CD14-positive monocyte (primary cell): Measurements from ENCODE around the gene DOCK3. TPM values are rescaled to one million over a fixed set of nuclear protein-coding genes. Genes with fewer than 3 reads are reported as not detected.
"Not testable (repeated sequence)": the region's sequence is repeated elsewhere in the genome, so short reads cannot be mapped to it uniquely, and the experiment has no call there.

ENCODE experiments used
- DNase-seq, 3 donors: peaks; one replicate each; pipeline ENCODE4 v3.0.0-alpha.2; 2011 to 2022
- H2AFZ ChIP-seq: 2 replicates; pipeline ENCODE4 v1.6.0; 2012; ENCODE audit warnings: mild to moderate bottlenecking, low read depth, low read length, inconsistent platforms; ENCODE audit not compliant: insufficient read depth, poor library complexity, severe bottlenecking
- H3K27ac ChIP-seq, 2 donors: 1 replicate in 1 of 2; 2 replicates in 1 of 2; pipeline ENCODE4 v1.5.1; 2012 to 2013; ENCODE audit warnings: low read length in 2 of 2, control low read depth in 1 of 2, inconsistent platforms in 1 of 2, low read depth in 1 of 2, mild to moderate bottlenecking in 1 of 2
- H3K27me3 ChIP-seq, 2 donors: one replicate each; pipeline versions ENCODE4 v1.6.0 to v1.6.1; 2011 to 2013; ENCODE audit warnings: low read length in 2 of 2; ENCODE audit not compliant: control insufficient read depth in 2 of 2, insufficient read depth in 2 of 2
- H3K36me3 ChIP-seq, 2 donors: replicated peaks in 1 of 2; 1 replicate in 1 of 2; 2 replicates in 1 of 2; pipeline versions ENCODE4 v1.5.1 to v1.6.1; 2012 to 2013; ENCODE audit warnings: low read length in 2 of 2, control low read depth in 1 of 2, inconsistent platforms in 1 of 2, mild to moderate bottlenecking in 1 of 2; ENCODE audit not compliant: insufficient read depth in 2 of 2, control insufficient read depth in 1 of 2
- H3K4me1 ChIP-seq, 2 donors: 1 replicate in 1 of 2; 2 replicates in 1 of 2; pipeline versions ENCODE4 v1.5.1 to v1.6.1; 2012 to 2013; ENCODE audit warnings: low read length in 2 of 2, control low read depth in 1 of 2, inconsistent platforms in 1 of 2, mild to moderate bottlenecking in 1 of 2, moderate library complexity in 1 of 2; ENCODE audit not compliant: insufficient read depth in 2 of 2, control insufficient read depth in 1 of 2
- H3K4me2 ChIP-seq: replicated peaks from 2 replicates; pipeline ENCODE3; 2012; ENCODE audit warnings: low read length, moderate library complexity, mild to moderate bottlenecking; ENCODE audit not compliant: poor library complexity, severe bottlenecking; ENCODE audit errors: extremely low read depth
- H3K4me3 ChIP-seq, 3 experiments: fragments of 200-600 bp in 1 of 3; sonication (generic) in 1 of 3; replicated peaks in 1 of 3; 1 replicate in 2 of 3; 2 replicates in 1 of 3; pipeline ENCODE4 v1.5.1; 2011 to 2013; ENCODE audit warnings: low read length in 3 of 3, mild to moderate bottlenecking in 3 of 3, control low read depth in 2 of 3, low read depth in 2 of 3, inconsistent platforms in 1 of 3, moderate library complexity in 1 of 3
- H3K79me2 ChIP-seq: 2 replicates; pipeline ENCODE4 v1.6.0; 2012; ENCODE audit warnings: mild to moderate bottlenecking, control low read depth, inconsistent platforms, low read length, moderate library complexity; ENCODE audit not compliant: insufficient read depth
- H3K9ac ChIP-seq: 2 replicates; pipeline ENCODE4 v1.6.0; 2017; ENCODE audit warnings: low read length, mild to moderate bottlenecking; ENCODE audit not compliant: insufficient read depth, poor library complexity, severe bottlenecking
- H3K9me3 ChIP-seq, 2 donors: replicated peaks in 1 of 2; 1 replicate in 1 of 2; 2 replicates in 1 of 2; pipeline versions ENCODE4 v1.5.1 to v1.6.1; 2012 to 2013; ENCODE audit warnings: low read length in 2 of 2, control low read depth in 1 of 2; ENCODE audit not compliant: control insufficient read depth in 1 of 2, insufficient read depth in 1 of 2
- H4K20me1 ChIP-seq: 2 replicates; pipeline ENCODE4 v1.6.0; 2012; ENCODE audit warnings: mild to moderate bottlenecking, low read length, control low read depth, moderate library complexity; ENCODE audit not compliant: insufficient read depth
- H3K27ac Mint-ChIP-seq, 7 donors: one replicate each; pipeline ENCODE4 v1.8.0; 2020; ENCODE audit warnings: mild to moderate bottlenecking in 7 of 7, mixed read lengths in 7 of 7, moderate library complexity in 6 of 7, inconsistent platforms in 2 of 7
- H3K27me3 Mint-ChIP-seq, 3 donors: one replicate each; pipeline ENCODE4 v1.8.0; 2021 to 2022; ENCODE audit warnings: low read depth in 3 of 3, mild to moderate bottlenecking in 3 of 3, mixed read lengths in 3 of 3, moderate library complexity in 3 of 3, inconsistent platforms in 1 of 3
- H3K36me3 Mint-ChIP-seq, 2 donors: one replicate each; pipeline ENCODE4 v1.8.0; 2020; ENCODE audit warnings: mixed read lengths in 2 of 2, inconsistent platforms in 1 of 2, mild to moderate bottlenecking in 1 of 2
- H3K4me1 Mint-ChIP-seq: one replicate; pipeline ENCODE4 v1.8.0; 2020; ENCODE audit warnings: mild to moderate bottlenecking, mixed read lengths
- H3K4me3 Mint-ChIP-seq, 2 donors: one replicate each; pipeline ENCODE4 v1.8.0; 2020; ENCODE audit warnings: mild to moderate bottlenecking in 2 of 2, mixed read lengths in 2 of 2, moderate library complexity in 1 of 2
- H3K9me3 Mint-ChIP-seq, 7 donors: one replicate each; pipeline ENCODE4 v1.8.0; 2020 to 2022; ENCODE audit warnings: mixed read lengths in 7 of 7, mild to moderate bottlenecking in 6 of 7, moderate library complexity in 6 of 7, inconsistent platforms in 2 of 7
- WGBS: methylation state at CpG from one replicate; pipeline ENCODE4 v1.1.5; 2013; ENCODE audit warnings: missing lambda C conversion rate; ENCODE audit not compliant: insufficient coverage; 5-methylcytosine and 5-hydroxymethylcytosine counted together
- intact Hi-C, 2 donors: fragments of 100-400 bp; cut with micrococcal nuclease; formaldehyde crosslinking; loops; one replicate each; pipeline versions ENCODE4 v1.15.0 to v1.15.1; 2023
- polyA plus RNA-seq, 3 donors: library from polyadenylated mRNA; depleted of rRNA in 1 of 3; unstranded in 2 of 3; stranded (reverse) in 1 of 3; fragments of 300-500 nt in 2 of 3; fragments of >200 nt in 1 of 3; fragmentation: Illumina TruSeq in 2 of 3; gene quantifications; 1 replicate in 2 of 3; 2 replicates in 1 of 3; pipeline ENCODE4 v1.2.3, GENCODE V29; 2012 to 2021
- TF ChIP-seq, protein P1 (sequence below): fragments of 200-600 bp; IDR thresholded peaks from one replicate; pipeline ENCODE4 v1.8.0; 2022; ENCODE audit warnings: antibody characterized with exemption, mild to moderate bottlenecking

The DOCK3 gene
- polyA plus RNA-seq, 3 donors = 0.03 TPM; not detected in 1

DNA sequence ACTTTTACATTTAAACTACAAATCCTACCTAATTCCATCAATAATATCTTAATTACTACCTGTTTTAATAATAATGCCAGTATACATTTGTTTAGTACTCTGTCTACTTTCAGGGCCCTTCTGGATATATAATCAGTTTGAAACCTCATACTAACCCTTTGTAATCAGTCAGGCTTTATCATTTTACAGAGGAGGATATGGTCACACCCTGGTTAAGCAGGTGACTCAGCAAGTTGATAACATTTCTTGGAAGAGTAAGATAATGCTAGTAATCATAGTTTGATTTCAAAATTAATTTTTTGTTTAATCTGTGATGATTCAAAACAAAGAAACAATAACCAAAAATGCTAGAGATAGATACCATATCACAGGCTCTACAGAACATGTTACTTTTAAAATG is 502.2 kb downstream of the DOCK3 start:
- H3K9ac ChIP-seq = no peak overlapping the region
- H4K20me1 ChIP-seq = no peaks in the 10 kb centered on the region
- intact Hi-C loops = no loop called here
- TF ChIP-seq, protein P1, sequence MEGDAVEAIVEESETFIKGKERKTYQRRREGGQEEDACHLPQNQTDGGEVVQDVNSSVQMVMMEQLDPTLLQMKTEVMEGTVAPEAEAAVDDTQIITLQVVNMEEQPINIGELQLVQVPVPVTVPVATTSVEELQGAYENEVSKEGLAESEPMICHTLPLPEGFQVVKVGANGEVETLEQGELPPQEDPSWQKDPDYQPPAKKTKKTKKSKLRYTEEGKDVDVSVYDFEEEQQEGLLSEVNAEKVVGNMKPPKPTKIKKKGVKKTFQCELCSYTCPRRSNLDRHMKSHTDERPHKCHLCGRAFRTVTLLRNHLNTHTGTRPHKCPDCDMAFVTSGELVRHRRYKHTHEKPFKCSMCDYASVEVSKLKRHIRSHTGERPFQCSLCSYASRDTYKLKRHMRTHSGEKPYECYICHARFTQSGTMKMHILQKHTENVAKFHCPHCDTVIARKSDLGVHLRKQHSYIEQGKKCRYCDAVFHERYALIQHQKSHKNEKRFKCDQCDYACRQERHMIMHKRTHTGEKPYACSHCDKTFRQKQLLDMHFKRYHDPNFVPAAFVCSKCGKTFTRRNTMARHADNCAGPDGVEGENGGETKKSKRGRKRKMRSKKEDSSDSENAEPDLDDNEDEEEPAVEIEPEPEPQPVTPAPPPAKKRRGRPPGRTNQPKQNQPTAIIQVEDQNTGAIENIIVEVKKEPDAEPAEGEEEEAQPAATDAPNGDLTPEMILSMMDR = no peak
- no peaks in the 10 kb centered on the region for H3K36me3 ChIP-seq
- no peaks in the 10 kb centered on the region for H3K27me3 ChIP-seq
- peaks cover 26 to 30% of the 10 kb centered on the region in 2 donors for H3K9me3 ChIP-seq
- H2AFZ ChIP-seq = no peak overlapping the region
- Mint-ChIP-seq H3K27ac (no peak overlapping the region), H3K27me3 (peaks cover 0 to 2% (median 1%) of the 10 kb centered on the region in 3 donors), H3K36me3 (no peaks in the 10 kb centered on the region), H3K4me1 (no peaks in the 10 kb centered on the region), H3K4me3 (no peak overlapping the region), H3K9me3 (peaks cover 19 to 48% (median 31%) of the 10 kb centered on the region in 7 donors)
- H3K79me2 ChIP-seq = no peaks in the 10 kb centered on the region
- no peak overlapping the region for H3K4me2 ChIP-seq
- H3K4me3 ChIP-seq = no peak overlapping the region
- no peaks in the 10 kb centered on the region for H3K4me1 ChIP-seq
- no peak for DNase-seq
- no peak overlapping the region for H3K27ac ChIP-seq

DNA sequence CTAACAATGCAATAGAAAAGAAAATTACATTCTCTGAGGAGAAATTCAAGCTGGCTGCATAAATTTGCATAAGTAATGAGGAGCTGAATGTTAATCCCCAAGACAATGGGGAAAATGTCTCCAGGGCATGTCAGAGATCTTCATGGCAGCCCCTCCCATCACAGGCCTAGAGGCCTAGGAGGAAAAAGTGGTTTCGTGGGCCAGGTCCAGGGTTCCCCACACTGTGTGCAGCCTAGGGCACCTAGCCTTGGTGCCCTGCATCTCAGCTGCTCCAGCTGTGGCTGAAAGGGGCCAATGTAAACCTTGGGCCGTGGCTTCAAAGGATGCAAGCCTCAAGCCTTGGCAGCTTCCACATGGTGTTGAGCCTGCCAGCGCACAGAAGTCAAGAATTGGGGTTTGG is 511.7 kb downstream of the DOCK3 start:
- H3K4me3 ChIP-seq, H3K4me2 ChIP-seq, H3K36me3 Mint-ChIP-seq, H3K27ac Mint-ChIP-seq, intact Hi-C loops, H3K4me1 ChIP-seq, H3K9ac ChIP-seq, H2AFZ ChIP-seq, H3K4me1 Mint-ChIP-seq, H3K4me3 Mint-ChIP-seq, H3K27me3 Mint-ChIP-seq, H3K27ac ChIP-seq, H4K20me1 ChIP-seq, H3K9me3 ChIP-seq, H3K79me2 ChIP-seq, DNase-seq, H3K36me3 ChIP-seq, H3K27me3 ChIP-seq: not testable (repeated sequence)
- 97% methylated on average over 3 of the region's 3 CpGs for WGBS
- H3K9me3 Mint-ChIP-seq = peaks cover 5 to 18% (median 14%) of the 10 kb centered on the region in 7 donors
